Skin of body (tissue), 2 donors: ENCODE data around the gene BEND7. TPM values are rescaled to one million over a fixed set of nuclear protein-coding genes. Genes with fewer than 3 reads are reported as not detected.
"Not testable (repeated sequence)": the region's sequence is repeated elsewhere in the genome, so short reads cannot be mapped to it uniquely, and the experiment has no call there.

Source experiments
- DNase-seq: peaks from one replicate; lab custom pipeline; 2025; lab: John Stamatoyannopoulos, UW
- total RNA-seq: library from RNA; depleted of rRNA; stranded (reverse); fragments of >200 nt; gene quantifications from one replicate; pipeline ENCODE4 v1.2.3, GENCODE V29; 2014

BEND7 gene
- total RNA-seq, 1 donor from 2014 or later, result 6.9 TPM

DNA sequence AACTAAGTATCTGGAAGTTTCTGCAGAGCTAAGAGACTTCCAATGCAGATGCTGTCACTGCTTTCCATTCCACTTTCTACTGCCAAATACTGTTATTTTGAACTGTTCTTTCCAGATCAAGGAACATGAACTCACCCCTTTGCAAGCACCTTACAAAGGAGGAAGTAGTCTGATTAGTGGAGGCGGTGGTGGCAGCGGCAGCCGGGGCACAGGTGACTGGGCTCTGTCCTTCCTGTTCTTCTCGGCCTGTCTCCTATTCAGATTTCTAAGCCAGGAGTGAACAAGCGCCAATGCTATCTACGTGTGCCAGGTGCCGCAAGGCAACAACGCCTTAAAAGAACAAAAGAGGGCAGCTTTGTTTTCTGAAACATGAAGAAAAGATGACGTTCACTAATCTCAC is 44.9 kb downstream of the BEND7 start:
- DNase-seq, result no peak

DNA sequence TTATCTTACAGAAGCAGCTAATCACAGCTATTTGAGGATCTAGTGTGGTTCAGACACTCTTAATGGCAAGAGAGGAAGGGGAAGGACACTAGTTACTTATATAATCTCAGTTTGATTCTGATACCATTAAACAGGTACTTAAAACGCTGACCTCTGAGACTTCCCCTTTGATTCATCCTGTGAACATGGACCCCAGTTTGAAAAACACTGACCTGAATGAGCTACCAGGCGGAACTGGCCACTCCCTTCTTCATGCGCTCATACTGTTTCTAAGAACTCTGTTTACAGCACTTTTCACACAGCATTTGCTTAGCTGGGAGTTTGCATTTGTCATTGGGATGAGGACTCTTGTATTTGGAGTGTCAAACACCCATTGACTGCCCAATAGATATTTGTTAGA is 45.7 kb downstream of the BEND7 start:
- no peak for DNase-seq

- no peak for DNase-seq
Observed at GRCh38 chr10:13481690-13482089, 47.1 kb downstream of the BEND7 start.

GRCh38 chr10:13475124-13475523 is 53.7 kb downstream of the BEND7 start:
- no peak for DNase-seq

DNA sequence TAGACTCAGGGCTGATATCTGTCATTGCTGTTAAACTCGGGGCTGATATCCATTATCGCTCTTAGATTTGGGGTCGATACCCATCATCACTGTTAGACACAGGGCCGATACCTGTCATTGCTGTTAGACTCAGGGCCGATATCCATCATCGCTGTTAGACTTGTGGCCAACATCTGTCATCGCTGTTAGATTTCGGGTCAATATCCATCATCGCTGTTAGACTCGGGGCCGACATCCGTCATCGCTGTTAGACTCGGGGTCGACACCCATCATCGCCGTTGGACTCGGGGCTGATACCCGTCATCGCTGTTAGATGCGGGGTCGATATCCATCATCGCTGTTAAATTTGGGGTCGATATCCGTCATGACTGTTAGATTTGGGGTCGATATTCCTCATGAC is 54.8 kb downstream of the BEND7 start:
- DNase-seq, result no peak

DNA sequence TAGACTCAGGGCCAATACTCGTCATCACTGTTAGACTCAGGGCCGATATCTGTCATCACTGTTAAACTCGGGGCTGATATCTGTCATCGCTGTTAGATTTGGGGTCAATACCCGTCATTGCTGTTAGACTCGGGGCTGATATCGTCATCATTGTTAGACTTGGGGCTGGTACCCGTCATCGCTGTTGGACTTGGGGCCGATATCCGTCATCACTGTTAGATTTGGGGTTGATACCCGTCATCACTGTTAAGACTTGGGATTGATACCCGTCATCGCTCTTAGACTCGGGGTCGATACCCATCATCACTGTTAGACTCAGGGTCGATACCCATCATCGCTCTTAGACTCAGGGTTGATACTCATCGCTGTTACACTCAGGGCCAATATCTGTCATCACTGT is 56.5 kb downstream of the BEND7 start:
- no peak for DNase-seq

- no peak for DNase-seq
Observed at GRCh38 chr10:13470270-13470669, 58.5 kb downstream of the BEND7 start.

- DNase-seq, result no peak
Observed at GRCh38 chr10:13462551-13462950, 66.3 kb downstream of the BEND7 start.

- no peak for DNase-seq
Observed at GRCh38 chr10:13458687-13459012, 70.2 kb downstream of the BEND7 start.

DNA sequence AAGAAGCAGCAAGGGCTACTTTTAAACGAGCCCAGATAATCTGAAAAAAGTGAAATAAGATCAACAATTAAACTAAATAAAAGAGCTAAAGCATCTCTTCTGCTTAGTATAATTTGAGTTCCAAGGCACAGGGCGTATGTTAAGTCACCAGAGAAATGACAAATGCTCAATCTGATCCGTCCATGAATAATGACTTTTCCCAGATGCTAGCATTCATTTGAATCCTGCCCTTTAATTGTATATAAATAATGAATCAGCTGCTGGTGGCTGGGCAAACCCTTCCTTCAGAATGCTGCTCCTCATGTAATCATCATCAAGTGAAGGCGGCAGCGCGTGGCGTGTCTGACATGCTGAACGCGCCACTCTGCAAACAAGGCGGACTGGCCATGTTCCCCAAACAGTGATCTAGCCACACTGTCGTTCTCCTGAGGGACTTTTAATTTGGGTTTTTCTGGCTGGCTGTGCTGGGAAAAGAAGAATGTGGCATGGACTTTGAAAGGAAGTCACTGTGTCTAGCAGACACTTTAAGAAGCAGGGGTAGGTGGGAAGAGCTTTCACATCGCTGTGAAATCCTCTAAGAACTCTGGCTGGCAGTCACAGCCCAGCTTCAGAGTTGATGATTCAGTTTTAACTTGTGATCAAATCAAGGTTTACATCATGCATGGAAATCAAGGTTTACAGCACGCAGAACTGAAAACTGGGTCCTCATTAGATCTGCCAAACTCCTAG is 70.7 kb downstream of the BEND7 start:
- DNase-seq, result no peak

DNA sequence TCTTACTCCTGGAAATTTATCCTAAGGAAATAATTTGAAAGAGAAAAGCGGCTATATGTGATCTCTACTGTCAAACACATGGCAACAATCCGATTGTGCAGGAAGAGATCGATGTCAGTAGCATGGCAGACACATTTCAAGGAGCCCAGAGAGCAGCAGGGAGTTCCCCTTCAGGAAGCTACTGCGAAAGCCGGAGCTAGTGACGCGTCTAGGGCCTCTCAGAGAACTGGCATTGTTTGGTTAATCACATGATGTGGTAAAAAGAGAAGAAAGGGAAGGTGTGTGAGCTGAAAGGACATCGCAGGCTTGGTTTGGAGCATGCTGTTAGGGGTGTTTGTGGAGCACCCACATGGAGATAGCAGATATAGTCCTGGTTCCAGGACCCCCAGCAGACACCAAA is 74.9 kb downstream of the BEND7 start:
- no peak for DNase-seq

DNA sequence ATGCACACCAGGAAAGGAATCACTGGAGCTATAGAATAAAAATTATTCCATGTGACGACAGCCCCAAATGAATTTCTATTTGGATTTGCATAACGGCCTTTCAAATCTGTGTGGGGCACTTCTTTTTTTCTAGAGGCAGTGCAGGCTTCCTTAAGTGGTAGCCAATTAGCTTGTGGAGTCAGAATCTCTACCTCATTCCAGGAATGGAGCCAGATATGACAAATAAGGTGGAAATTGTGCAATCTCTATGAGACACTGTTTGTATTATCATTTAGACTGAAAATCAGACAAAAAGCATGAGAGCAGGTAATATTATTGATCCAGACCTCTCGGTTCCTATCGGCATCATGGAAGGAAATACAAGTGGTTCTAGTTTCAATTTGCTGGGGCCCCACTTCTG is 78.7 kb downstream of the BEND7 start:
- DNase-seq, result no peak

DNA sequence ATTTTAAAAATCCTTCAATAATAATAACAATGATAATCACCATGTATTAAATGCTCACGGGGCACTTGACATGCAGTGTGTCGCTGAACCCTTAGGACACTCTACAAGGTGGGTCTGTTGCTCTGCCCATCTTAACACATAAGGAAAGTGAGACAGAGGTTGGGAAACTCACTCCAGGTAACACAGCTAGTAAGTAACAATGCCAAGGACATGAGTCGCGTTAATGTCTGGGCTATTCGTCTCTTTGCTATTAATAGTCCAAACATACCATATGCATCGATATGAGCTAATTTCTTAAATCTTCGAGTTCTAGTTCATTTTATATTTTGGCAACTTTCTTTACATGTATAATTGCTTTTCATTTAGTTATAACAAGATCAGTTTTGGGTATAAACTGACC is 79.5 kb downstream of the BEND7 start:
- no peak for DNase-seq

GRCh38 chr10:13448216-13448615 is 80.6 kb downstream of the BEND7 start:
- no peak for DNase-seq

DNA sequence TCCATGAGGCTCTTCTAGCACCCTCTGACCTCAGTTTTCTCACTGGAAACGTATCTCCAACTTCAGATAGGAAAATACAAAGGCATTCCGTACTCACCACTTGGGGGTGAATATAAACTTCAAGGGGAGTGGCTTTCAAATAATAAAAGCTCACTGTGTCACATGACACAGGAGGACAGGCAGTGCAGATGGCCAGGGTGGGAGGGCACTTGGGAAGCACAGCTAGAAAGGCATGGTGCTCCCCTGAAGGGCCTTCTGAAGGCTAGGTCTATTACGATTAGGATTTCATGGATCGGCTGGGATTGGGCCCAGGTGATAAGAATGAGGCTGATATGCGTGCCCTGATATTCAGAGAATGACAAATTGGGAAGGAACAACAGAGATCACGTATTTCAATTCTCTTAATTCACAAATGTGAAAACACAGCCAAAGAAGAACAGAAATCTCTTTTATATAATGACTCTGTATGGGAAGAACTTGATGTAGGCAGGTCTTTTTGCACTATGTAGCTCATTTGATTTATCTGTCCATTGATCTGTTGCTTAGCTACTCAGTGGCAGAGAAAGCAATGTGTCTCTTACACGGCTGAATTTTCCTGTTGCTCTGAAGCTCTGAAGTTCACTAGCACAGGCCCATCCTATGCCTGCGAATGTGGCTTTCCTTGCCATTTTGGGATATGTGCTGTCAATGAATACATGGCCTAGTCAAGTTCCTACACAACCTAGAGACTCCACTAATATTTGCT is 83.0 kb downstream of the BEND7 start:
- no peak for DNase-seq

DNA sequence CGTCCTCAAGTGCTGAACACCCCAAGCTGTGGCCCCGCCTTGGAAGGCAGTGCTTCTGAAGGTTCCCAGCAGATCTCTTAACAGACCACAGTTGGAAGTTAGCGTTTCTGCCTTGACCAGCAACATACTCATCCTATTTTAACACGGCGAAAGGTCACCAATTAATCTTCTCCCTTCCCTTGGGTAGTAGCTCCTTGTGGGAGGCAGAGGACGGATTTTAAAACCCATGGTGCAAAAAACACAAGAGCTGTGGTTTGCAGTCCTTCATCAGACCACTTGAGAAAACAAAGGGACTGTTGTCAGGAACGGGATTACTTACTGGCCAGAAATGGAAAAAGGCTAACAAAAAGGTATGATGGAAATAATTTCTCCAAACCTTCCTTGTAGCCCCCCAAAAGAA is 87.3 kb downstream of the BEND7 start:
- no peak for DNase-seq

- no peak for DNase-seq
Observed at GRCh38 chr10:13440185-13441061, 88.4 kb downstream of the BEND7 start.

DNA sequence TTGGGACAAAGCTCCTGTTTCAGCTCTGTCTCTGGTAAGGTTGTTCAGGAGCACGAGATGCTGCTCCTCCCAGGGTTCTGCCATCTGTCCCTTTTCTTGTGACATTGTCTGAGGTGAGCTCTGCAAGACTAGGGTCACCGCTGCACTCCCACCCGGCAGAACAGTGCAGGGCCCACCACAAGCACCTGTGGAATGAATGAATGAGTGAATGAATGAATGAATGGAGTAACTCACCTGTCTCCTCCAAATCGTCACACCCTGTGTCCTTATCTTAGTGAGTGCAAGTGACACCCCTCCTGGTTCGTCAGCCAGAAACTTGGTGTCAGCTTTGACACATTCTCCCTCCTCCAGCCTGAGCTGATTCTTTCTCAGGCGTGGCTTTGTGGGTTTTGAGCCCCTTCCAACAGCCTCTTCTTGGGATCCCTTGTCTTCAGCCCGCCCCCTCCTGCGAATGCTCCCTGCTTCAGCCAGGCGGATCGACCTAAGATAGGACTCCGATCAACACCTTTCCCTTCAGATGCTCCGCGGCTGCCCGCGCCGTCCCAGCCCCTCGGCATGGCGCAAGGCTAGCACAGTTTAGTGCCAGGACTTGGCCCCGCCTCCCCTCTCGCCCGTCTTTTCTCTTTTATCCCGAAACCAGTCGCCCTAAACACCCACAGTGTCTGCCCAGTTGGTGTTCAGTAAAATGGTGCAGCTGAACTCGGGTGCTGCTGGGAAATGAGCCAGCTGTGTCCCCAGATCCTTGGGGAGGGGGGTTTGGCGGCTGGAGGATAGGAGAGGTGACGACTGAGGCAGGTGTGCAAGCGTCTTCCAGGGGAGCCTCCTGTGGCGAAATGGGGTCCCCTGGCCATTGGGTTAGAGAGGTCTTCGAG is 89.3 kb downstream of the BEND7 start:
- DNase-seq, result no peak

- DNase-seq, result no peak
Observed at GRCh38 chr10:13437026-13437555, 91.7 kb downstream of the BEND7 start.

- not testable (repeated sequence) for DNase-seq
Observed at GRCh38 chr10:13427943-13428342, 100.9 kb downstream of the BEND7 start.

GRCh38 chr10:13425397-13425796 is 103.4 kb downstream of the BEND7 start:
- no peak for DNase-seq
